ENCODE data around the gene C14orf93.

C14orf93 gene, protein sequence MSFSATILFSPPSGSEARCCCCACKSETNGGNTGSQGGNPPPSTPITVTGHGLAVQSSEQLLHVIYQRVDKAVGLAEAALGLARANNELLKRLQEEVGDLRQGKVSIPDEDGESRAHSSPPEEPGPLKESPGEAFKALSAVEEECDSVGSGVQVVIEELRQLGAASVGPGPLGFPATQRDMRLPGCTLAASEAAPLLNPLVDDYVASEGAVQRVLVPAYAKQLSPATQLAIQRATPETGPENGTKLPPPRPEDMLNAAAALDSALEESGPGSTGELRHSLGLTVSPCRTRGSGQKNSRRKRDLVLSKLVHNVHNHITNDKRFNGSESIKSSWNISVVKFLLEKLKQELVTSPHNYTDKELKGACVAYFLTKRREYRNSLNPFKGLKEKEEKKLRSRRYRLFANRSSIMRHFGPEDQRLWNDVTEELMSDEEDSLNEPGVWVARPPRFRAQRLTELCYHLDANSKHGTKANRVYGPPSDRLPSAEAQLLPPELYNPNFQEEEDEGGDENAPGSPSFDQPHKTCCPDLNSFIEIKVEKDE

DNA sequence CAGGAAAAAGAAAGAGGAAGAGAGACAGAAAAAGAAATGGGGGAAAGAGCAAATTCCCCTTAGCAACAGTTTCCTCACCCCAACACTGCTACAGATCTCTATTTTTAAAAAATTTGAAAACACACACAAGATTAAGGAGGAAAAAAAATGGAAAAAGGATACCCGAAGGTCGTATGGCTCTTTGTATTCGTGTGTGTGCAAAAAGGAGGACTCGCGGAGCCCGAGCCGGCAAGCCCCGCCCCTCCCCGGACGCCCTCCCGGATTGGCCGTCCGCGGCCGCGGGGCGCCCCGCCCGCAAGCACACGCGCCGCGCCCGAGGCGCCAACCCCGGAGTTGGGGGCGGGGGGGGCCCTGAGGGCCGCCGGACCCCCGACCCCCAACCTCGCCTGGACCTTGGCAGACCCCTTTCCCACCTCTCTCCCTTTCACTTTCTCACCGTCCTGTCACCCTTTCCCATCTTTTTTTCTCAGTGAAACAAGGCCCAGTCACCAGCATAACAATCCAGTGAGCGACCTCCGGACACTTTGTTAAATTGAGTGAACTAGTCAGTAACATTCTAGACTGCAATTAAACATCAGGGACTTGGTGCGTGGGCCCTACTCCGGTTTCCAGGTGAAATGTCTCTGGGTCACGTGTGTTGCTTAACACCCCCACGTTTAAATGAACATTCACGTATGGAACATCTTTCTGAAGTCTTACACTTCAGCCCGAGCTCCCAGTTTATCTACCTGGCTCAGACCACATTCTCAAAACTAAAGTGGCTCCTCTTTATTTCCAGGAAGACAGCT is at the start of gene C14orf93:
Gene C14orf93, minus strand, starts transcription at position 205 of the 788 bp plus-strand sequence. CDS start 11,120 bp downstream, outside the sequence.
- Histone ChIP-seq H3K27ac (peak within 1 kb of the TSS; percentile 89), H3K4me3 (ENCODE audit: low read depth, low read length) (peak within 1 kb of the TSS; percentile 58), H3K27me3 (ENCODE audit: insufficient read depth, low read depth, severe bottlenecking) (no peaks in the 10 kb centered on the region), H3K9me3 (ENCODE audit: severe bottlenecking) (no peaks in the 10 kb centered on the region), H3K36me3 (no peaks in the 10 kb centered on the region)
- TF ChIP-seq, protein P1, sequence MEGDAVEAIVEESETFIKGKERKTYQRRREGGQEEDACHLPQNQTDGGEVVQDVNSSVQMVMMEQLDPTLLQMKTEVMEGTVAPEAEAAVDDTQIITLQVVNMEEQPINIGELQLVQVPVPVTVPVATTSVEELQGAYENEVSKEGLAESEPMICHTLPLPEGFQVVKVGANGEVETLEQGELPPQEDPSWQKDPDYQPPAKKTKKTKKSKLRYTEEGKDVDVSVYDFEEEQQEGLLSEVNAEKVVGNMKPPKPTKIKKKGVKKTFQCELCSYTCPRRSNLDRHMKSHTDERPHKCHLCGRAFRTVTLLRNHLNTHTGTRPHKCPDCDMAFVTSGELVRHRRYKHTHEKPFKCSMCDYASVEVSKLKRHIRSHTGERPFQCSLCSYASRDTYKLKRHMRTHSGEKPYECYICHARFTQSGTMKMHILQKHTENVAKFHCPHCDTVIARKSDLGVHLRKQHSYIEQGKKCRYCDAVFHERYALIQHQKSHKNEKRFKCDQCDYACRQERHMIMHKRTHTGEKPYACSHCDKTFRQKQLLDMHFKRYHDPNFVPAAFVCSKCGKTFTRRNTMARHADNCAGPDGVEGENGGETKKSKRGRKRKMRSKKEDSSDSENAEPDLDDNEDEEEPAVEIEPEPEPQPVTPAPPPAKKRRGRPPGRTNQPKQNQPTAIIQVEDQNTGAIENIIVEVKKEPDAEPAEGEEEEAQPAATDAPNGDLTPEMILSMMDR (IDR thresholded peaks at IDR 0.05; ENCODE audit: low read depth, low read length), result no peak
- peak; percentile 84 for DNase-seq

DNA sequence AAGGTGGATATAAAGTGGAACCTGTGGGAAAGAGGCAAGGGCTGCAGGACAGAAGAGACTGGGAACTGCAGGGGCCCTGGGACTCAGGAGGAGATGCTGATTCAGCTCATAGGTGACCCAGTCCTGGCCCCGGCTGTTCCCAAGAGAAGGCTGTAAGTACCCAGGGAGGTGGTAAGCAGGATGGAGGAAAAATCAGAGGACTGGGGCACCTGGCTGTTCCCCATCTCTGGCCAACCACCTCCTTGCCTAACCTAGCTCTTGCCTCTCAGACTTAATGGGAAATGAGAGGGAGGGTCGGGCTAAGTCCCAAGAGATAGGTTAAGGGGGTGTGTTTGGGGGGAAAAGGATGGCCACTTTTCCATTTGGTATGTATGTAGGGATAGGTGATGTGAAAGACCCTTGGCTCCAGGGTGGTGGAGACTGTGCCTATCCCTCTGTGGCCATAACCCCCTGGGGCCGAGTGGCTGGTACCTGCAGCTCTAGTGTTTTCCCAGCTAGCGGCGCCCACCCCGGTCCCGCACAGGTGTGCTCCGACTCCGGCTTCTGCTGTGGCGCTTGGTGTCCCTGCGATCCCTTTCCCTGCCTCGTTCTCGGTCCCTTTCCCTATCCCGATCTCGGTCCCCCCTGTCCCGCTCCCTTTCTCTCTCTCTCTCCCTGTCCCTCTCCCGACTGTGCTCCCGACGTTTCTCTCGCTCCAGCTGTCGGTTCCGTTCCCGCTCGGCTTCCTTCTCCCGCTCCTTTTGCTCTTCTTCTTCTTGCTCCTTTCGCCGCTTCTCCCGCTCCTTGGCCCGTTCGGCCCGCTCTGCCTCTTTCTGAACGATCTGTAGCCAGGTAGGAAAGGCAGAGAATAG is 48.9 kb upstream of the C14orf93 start:
- no peaks in the 10 kb centered on the region for H3K9me3 ChIP-seq (ENCODE audit: severe bottlenecking)
- no peak overlapping the region for H3K4me3 ChIP-seq (ENCODE audit: low read depth, low read length)
- H3K36me3 ChIP-seq, result peaks cover 49% of the 10 kb centered on the region
- H3K27me3 ChIP-seq (ENCODE audit: insufficient read depth, low read depth, severe bottlenecking), result no peaks in the 10 kb centered on the region
- DNase-seq, result no peak
- peak overlapping the region; percentile 82 for H3K27ac ChIP-seq
- TF ChIP-seq, protein P1 (IDR thresholded peaks at IDR 0.05; ENCODE audit: low read depth, low read length), result no peak

DNA sequence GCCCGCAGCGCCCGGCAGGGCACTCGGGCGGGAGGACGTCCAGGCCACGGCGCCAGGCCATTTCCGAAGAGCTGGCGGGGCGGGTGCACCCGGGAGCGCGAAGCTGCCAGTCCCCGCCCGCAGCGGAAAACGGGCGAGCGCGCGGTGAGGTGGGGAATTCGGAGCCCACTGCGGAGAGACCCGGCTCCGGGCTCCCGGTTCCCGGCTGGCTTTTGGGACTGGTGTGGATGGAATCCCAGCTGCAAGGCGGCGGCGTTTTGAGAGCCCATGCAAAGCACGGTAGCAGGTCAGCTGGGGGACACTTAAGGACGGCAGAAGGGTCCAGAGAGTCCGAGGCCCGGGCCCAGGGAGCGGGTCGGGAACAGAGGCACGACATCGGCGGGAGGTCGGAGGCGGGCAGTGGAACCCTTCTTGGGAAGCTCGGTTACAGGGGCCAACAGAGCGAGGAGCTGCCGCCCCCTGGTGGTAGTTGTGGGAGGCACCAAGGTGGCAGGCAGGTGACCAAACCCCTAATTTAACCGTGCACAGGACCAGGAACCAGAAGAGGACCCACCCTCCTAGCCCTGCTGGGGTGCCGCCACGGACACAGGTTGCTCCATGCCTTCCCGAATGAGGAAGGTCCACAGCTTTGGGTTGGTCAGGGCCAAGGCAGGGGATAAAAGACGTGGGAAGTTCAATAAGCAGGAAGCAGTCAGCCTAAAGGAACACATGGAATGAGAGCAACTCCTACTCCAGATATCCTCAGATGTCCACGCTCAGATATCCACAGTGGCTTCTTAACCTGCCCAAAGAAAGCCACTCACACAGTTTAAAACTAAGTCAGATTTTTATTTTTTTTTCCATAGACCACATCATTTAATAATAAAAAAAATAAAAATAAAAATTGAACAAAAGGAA is 48.1 kb upstream of the C14orf93 start:
- peak; percentile 92 for DNase-seq
- Histone ChIP-seq H3K4me3 (ENCODE audit: low read depth, low read length) (peak overlapping the region; percentile 76), H3K27me3 (ENCODE audit: insufficient read depth, low read depth, severe bottlenecking) (no peaks in the 10 kb centered on the region), H3K36me3 (peaks cover 48% of the 10 kb centered on the region), H3K9me3 (ENCODE audit: severe bottlenecking) (no peaks in the 10 kb centered on the region), H3K27ac (peak overlapping the region; percentile 82)
- TF ChIP-seq, protein P1 (IDR thresholded peaks at IDR 0.05; ENCODE audit: low read depth, low read length), result peak; percentile 96

DNA sequence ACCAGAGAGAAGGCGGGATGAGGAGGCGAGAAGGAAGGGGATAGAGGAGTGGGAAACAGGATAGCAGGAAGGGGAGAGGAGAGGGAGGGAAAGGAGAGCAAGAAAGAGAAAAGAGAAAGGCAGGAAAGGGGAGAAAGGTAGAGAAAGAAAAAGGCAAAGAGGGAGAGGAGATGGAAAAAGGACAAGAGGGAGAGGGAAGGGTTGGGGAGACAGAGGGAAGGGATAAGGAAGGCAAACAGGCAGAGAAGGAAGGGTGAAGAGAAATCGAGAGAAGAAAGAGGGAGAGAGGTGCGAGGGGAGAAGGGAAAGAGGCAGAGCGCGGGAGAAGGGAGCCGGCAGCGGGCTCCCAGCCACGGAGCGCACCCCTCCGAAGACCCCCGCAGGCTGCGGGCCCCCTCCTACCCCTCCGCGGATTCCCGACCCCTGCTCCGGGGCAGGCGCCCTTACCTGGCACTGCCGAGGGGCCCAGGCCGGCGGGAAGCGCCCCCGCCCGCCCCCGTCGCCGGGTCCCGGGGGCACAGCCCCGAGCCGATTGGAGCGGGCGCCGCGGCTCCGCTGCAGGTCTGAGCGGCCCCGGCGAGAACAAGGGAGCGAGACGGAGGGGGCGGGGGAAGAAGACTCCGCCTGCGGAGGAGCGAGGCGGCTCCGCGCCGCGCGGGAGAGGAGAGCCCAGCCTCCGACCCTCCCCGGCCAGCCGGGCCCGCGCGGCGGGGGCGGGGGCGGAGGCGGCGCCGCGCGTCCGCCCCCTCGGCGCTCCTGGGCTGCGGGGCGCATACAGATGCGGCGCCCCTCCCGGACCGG is 47.2 kb upstream of the C14orf93 start, which contains the start of gene CDH24:
Gene CDH24, minus strand, starts transcription at position 565 of the 801 bp plus-strand sequence. CDS start 1,787 bp downstream, outside the sequence.
- peak; percentile 81 for DNase-seq
- Histone ChIP-seq H3K36me3 (peaks cover 42% of the 10 kb centered on the region), H3K4me3 (ENCODE audit: low read depth, low read length) (peak within 1 kb of the TSS; percentile 76), H3K9me3 (ENCODE audit: severe bottlenecking) (no peaks in the 10 kb centered on the region), H3K27me3 (ENCODE audit: insufficient read depth, low read depth, severe bottlenecking) (no peaks in the 10 kb centered on the region), H3K27ac (peak within 1 kb of the TSS; percentile 82)
- TF ChIP-seq, protein P1 (IDR thresholded peaks at IDR 0.05; ENCODE audit: low read depth, low read length), result no peak
